Stimulated activated CD4-positive, alpha-beta T cell treated with anti-CD3 and anti-CD28 coated beads, Interleukin-1b, Interleukin-23, amount 100 ng/mL, for 48 hours (primary cell): Measurements from ENCODE around the gene VTI1A.
"Not testable (repeated sequence)": the region's sequence is repeated elsewhere in the genome, so short reads cannot be mapped to it uniquely, and the experiment has no call there.

Source experiments
- DNase-seq: peaks from one replicate; pipeline ENCODE4 v3.0.0-alpha.2; 2020

The VTI1A gene

GRCh38 chr10:112454910-112455779 is 8.1 kb downstream of the VTI1A start:
- no peak for DNase-seq

GRCh38 chr10:112456533-112456932 is 9.5 kb downstream of the VTI1A start:
- DNase-seq, result no peak

DNA sequence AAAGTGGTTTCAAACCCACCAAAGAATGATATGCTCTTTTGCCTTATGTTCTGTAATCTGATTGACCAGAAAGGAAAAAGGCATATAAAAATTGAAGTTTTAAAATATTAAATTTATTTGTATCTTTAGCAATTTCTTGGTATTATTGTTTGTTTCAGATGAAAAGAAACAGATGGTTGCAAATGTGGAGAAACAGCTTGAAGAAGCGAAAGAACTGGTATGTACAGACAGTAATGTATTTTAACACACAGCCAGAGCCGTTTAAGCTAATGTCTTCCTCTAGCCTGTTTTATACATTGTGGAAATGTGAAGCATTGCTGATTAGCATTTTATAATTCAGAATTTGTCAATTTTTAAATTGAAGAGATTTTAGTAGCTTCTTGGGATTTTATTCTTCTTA is 13.4 kb downstream of the VTI1A start:
- DNase-seq, result no peak

DNA sequence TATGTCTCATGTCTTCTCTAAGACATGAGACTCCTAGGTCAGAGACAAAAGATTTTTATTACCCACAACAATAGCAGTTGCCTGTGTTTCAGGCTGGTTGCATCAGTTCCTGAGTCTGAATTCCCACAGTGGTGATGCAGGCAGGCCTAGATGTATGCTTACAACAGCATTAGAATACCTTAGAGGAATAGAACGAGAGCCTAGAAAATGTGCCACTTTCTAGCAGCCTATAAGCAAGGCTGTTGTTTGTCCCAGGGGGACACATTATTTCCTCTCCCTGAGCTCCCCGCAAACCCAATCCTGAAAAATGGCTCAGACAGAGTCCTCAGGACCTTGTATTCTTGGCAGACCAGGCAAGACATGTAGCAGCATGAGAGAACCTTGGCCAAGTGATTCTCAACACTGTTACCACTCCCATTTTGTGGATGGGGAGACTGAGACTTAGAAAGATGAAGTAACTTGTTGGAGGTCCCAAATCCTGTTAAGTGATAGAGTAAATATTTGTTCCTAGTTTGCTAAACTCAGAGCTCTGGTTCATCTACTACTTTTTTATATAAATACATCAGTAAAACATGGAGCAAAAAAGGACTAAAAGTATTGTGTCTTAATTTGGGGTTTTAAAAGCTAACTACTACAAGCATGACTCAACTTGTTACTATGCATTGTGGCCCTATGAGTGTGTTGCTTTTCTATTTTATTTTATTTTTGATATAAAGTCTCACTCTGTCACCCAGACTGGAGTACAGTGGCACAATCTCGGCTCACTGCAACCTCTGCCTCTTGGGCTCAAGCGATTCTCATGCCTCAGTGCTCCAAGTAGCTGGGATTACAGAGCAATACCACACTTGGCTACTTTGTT is 14.2 kb downstream of the VTI1A start:
- peak; percentile 77 for DNase-seq

DNA sequence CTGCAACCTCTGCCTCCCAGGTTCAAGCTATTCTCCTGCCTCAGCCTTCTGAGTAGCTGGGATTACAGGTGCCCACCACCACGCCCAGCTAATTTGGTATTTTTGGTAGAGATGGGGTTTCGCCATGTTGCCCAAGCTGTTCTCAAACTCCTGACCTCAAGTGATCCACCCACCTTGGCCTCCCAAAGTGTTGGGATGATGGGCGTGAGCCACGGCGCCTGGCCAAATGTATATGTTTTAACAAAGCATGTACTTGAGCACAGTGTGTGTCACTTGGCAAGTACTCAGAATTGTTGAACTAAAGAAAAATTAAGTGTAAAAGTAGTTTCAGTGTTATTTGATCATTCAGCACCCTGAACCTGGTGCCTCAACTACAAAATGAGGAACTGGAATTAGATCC is 17.1 kb downstream of the VTI1A start:
- DNase-seq, result not testable (repeated sequence)

- no peak for DNase-seq
Measured at GRCh38 chr10:112465299-112465883, 18.4 kb downstream of the VTI1A start.

- DNase-seq, result no peak
Measured at GRCh38 chr10:112466802-112467201, 19.8 kb downstream of the VTI1A start.

- DNase-seq, result no peak
Measured at GRCh38 chr10:112467541-112468075, 20.6 kb downstream of the VTI1A start.

DNA sequence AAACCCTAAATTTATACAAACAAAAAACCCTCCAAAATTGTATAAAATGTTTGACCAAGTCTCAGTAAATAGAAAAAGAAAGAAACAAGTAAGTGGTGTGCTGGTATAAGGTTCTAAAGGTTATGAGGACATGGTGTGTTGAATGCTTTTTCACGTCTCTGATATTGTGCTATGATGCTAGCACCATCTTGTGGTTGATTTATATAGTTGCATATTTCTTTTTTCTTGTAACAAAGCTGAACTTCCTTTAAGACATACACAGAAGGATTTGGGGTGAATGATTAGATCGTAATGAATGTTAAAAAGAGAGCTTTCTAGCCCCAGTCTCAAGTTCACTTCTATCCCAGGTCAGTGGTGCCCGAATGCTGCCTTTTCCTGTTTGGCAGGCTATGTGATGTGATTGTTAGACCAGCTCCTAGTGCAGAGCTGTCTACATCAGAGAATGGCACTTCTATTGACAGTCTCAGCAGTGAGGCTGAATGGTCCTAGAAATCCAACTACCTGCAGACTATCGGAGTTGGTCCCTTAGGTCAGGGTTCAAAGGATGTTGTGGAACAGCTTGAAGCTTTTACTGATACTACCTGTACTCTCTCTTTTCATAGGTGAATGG is 25.0 kb downstream of the VTI1A start:
- no peak for DNase-seq

DNA sequence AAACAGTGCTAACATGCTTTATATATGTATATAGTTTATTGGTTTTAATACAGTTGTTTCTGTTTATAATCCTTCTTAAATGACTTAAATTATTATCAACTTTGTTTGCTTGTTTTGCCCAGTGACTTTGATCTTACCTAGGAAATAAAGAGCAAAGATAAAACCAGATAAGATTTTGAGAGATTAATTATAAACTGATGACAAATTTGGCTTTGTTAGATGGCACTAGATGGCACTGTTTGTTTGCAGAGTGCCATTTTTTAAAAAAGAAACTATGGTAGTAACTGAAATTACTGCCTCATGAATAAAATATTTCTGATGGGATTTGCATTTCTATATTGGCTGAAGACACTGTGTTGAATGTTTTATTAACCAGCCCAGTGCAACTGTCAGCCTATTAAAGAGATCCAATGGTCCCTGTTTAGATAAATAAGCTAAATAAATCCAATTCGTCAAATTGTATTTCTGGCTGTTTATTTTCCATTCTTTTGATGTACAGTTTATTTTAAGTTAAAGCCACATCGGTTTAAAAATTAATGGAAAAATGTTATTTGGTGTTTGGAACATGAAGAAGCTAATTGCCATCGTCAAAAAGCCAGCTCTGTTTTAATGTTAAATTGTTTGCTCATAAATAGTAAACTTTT is 28.7 kb downstream of the VTI1A start:
- no peak for DNase-seq

DNA sequence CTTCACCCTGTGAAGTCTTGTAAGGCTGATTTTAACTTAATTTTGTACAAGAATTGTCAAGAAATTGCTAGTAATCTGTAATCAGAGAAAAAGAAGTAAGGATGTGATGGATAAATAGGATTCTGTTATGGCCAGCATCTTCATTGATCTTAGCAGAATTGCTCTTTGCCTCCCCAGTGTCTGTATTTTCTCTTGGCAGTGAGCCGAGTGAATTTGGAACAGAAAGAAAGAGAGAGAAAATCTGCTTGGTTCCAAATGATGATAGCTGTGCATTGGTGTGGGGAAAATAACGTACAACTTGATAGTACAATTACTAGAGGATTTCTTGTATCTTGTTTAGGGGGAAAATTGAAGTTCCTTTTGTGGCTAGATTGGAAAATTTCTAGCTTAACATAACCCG is 34.6 kb downstream of the VTI1A start:
- no peak for DNase-seq

DNA sequence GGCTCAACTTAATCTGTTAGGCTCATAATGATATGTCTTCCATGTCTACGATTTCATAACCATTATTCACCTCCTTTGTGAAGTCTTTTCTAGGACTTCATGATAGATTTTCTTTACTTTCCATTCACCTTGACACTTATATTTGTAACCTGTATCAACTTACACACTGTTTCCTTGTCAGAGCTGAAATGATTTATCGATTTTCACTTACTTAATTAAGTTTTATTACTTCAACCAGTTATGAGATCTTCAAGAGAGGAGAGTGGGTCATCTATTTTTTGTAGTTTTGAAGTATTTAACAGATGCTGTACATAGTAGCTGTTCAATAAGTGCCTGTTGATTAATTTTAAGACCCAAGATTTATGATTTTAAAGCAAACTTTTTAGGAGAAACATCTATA is 37.4 kb downstream of the VTI1A start:
- no peak for DNase-seq

- no peak for DNase-seq
Measured at GRCh38 chr10:112487964-112488363, 40.9 kb downstream of the VTI1A start.

GRCh38 chr10:112490545-112490944 is 43.5 kb downstream of the VTI1A start:
- DNase-seq, result no peak

GRCh38 chr10:112491144-112491543 is 44.1 kb downstream of the VTI1A start:
- DNase-seq, result no peak

- no peak for DNase-seq
Measured at GRCh38 chr10:112492736-112493135, 45.7 kb downstream of the VTI1A start.

- DNase-seq, result no peak
Measured at GRCh38 chr10:112497347-112497950, 50.4 kb downstream of the VTI1A start.

DNA sequence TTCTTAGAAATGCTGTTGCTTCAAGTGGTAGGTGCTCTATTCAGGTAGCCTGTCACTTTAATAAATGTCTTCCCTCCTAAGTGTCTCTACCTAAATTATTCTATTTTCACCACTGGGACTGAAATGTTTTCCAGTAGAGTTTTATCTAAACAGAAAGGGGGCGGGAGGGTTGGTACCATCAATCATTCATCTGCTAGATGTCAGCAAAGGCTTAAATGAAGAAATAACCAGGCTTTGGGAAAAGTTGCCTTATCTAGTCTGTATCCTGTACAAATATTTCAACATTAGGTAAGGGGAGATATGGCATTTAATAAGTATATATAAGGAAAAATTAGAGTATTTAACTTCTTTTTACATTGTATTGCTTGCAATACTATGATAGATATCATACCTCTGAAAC is 51.8 kb downstream of the VTI1A start:
- no peak for DNase-seq

DNA sequence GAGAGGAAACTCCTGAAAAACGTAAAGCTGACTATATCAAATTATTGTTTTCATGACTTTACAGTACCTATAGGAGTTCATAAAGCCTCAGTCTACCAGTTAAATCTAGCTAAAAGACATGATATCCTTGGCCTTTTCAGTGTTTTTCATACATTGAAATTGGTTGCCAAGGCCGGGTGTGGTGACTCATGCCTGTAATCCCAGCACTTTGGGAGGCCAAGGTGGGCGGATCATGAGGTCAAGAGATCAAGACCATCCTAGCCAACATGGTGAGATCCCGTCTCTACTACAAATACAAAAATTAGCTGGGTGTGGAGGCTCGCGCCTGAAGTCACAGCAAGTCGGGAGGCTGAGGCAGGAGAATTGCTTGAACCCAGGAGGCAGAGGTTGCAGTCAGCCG is 53.0 kb downstream of the VTI1A start:
- DNase-seq, result not testable (repeated sequence)

DNA sequence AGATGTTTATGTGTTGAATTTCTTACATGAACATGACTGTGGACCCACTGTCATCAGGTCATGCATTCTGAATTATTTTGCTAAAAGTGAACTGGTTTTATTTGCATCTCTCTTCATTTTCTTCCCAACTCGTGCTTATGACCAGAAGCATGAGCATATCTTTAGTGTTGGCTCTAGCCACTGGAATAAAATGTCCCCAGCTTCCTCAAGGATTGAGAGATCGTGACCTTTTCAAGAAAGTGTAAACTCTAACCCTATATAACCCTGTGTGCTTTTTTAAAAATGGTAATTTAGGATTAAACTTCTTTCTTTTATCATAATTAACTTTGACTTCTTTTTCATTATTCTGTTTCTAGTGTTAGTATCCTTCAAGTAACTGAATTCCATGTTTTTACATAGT is 55.5 kb downstream of the VTI1A start:
- DNase-seq, result no peak

DNA sequence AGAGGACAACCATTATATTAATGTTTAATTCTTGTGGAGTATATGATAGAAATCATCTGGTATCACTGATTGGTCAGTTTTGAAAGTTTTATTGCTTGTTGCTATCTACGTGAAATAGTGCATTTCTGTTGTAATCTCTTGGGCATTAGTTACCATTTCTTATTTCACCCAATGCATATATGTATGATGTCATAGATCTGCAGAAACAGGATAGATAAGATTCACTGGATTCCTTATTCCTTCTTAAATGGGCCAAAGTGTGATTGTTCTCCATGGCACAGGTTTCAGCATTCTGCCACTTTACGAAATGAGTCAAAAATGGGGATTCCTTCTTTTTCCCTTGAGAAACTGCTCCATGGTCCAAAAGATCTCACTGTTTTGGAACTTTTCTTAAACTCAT is 56.6 kb downstream of the VTI1A start:
- no peak for DNase-seq

DNA sequence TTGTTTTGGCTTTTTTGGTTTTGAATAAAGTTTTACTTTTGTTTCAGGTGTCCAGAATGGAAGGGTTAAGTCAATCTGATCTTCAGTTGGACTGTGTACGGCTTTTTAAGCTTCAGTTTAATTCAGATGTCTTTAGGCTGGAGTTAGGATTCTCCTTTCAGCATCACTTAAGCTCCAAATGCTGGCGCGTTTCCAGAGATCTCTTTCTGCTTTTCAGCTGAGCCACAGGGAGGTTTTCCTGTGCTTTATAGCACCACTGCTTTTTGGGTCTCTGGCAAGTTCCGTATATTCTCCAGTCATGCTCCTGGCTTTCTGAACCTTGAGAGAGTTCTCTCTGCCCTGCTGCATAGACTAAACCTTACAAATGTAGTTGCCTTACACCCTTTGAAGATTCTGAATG is 60.0 kb downstream of the VTI1A start:
- no peak for DNase-seq
